GM13977 (cell line): Measurements from ENCODE around the gene CNNM3.

ENCODE experiments used
- DNase-seq: peaks from one replicate; pipeline ENCODE4 v3.0.0; 2012; ENCODE audit warnings: low spot score
- CTCF ChIP-seq: IDR thresholded peaks from 2 replicates; pipeline ENCODE4 v1.5.1; 2012; ENCODE audit warnings: mild to moderate bottlenecking, control low read depth; ENCODE audit not compliant: insufficient read depth; ENCODE audit errors: extremely low read depth, missing control alignments
- in situ Hi-C: fragments of 300-500 bp; cut with MboI; formaldehyde crosslinking; loops from one replicate; pipeline ENCODE4 v1.12.0; 2022; ENCODE audit warnings: low sequenced_read_pairs, low pct_unique_long_range_greater_than_20kb, mixed read lengths, inconsistent platforms; ENCODE audit not compliant: unreplicated experiment

Gene CNNM3

GRCh38 chr2:96771796-96772618 is 44.1 kb upstream of the CNNM3 start:
- DNase-seq = no peak
- no peak for TF ChIP-seq CTCF
- in situ Hi-C loops = no loop called here

GRCh38 chr2:96772903-96773671 is 43.0 kb upstream of the CNNM3 start:
- TF ChIP-seq CTCF = no peak
- in situ Hi-C loops = no loop called here
- DNase-seq = peak; percentile 57

GRCh38 chr2:96773922-96774321 is 42.1 kb upstream of the CNNM3 start:
- in situ Hi-C loops = no loop called here
- DNase-seq = no peak
- no peak for TF ChIP-seq CTCF

GRCh38 chr2:96775160-96775559 is 40.9 kb upstream of the CNNM3 start:
- no peak for TF ChIP-seq CTCF
- in situ Hi-C loops = no loop called here
- no peak for DNase-seq

- in situ Hi-C loops = no loop called here
- no peak for TF ChIP-seq CTCF
- DNase-seq = no peak
Measured at GRCh38 chr2:96783388-96783787, 32.7 kb upstream of the CNNM3 start.

GRCh38 chr2:96787411-96787810 is 28.7 kb upstream of the CNNM3 start:
- no peak for TF ChIP-seq CTCF
- no peak for DNase-seq
- in situ Hi-C loops = no loop called here
